Thyroid gland (tissue), 4 donors: ENCODE data around the gene GLRA3. TPM values are rescaled to one million over a fixed set of nuclear protein-coding genes. Genes with fewer than 3 reads are reported as not detected.

Experiments
- DNase-seq, 2 donors: peaks; one replicate each; pipeline ENCODE4 v3.0.0-alpha.2; 2019
- H3K27ac ChIP-seq, 3 donors: fragments of 200-600 bp; sonication (generic); 1 replicate in 2 of 3; 2 replicates in 1 of 3; pipeline ENCODE4 v1.5.1; 2016 to 2019; ENCODE audit warnings: mild to moderate bottlenecking in 1 of 3, moderate library complexity in 1 of 3
- H3K27me3 ChIP-seq: fragments of 200-600 bp; sonication (generic); one replicate; pipeline ENCODE4 v1.5.1; 2019
- H3K36me3 ChIP-seq, 2 donors: fragments of 200-600 bp; sonication (generic); one replicate each; pipeline ENCODE4 v1.5.1; 2016 to 2019
- H3K4me1 ChIP-seq, 2 donors: fragments of 200-600 bp; sonication (generic); one replicate each; pipeline ENCODE4 v1.5.1; 2017 to 2019
- H3K4me3 ChIP-seq, 3 donors: fragments of 200-600 bp; sonication (generic); replicated peaks in 1 of 3; 1 replicate in 2 of 3; 2 replicates in 1 of 3; pipeline ENCODE4 v1.5.1; 2016; ENCODE audit warnings: mild to moderate bottlenecking in 1 of 3
- H3K9me3 ChIP-seq: fragments of 200-600 bp; sonication (generic); one replicate; pipeline ENCODE4 v1.5.1; 2017
- POLR2A ChIP-seq, 2 donors: fragments of 450-650 bp; IDR thresholded peaks; one replicate each; pipeline ENCODE4 v1.6.1; 2017; ENCODE audit warnings: antibody characterized with exemption in 2 of 2, mild to moderate bottlenecking in 2 of 2, moderate library complexity in 1 of 2
- WGBS, 2 donors: methylation state at CpG; one replicate each; pipeline ENCODE4 v1.1.5; 2017; 5-methylcytosine and 5-hydroxymethylcytosine counted together
- intact Hi-C: fragments of 100-400 bp; cut with DNase I; formaldehyde crosslinking; loops from one replicate; pipeline ENCODE4 v1.15.1; 2023
- total RNA-seq, 4 donors: library from RNA; depleted of rRNA; stranded (reverse); fragments of >200 nt; gene quantifications; one replicate each; pipeline ENCODE4 v1.2.3, GENCODE V29; 2016
- TF ChIP-seq, protein P1 (sequence below), 6 experiments: fragments of 200-600 bp in 3 of 6; fragments of 450-650 bp in 3 of 6; sonication (generic) in 3 of 6; IDR thresholded peaks; one replicate each; pipeline ENCODE4 v1.5.1; 2016 to 2019; ENCODE audit warnings: antibody characterized with exemption in 6 of 6, mild to moderate bottlenecking in 2 of 6, inconsistent platforms in 1 of 6, moderate library complexity in 1 of 6

The GLRA3 gene
- total RNA-seq, 4 donors from 2014 or later = not detected

DNA sequence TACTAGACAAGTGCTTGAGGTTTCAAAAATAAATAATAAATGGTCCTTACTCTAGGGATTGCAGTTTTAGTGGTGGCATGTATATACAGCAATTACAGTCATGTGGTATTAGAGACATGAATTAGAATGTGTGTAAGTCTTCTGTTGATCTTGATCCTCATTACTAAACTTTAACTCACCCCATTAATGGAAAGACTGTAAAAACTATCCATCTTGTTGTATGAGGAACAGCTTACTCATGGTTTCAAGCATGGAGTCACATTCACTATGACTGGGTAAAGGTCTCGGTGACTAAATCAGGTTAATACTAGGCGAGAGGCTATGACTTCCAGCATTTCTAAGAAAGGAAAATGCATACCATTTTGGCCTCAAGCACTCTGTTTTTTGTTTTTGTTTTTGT is 199.8 kb downstream of the GLRA3 start:
- H3K27ac ChIP-seq = no peak overlapping the region
- no peaks in the 10 kb centered on the region for H3K36me3 ChIP-seq
- no peaks in the 10 kb centered on the region for H3K4me1 ChIP-seq
- H3K9me3 ChIP-seq = no peaks in the 10 kb centered on the region
- intact Hi-C loops = loop anchor here (5.0 kb wide), 1 partner anchor 262 kb away; no protein-coding TSS in a partner anchor
- H3K27me3 ChIP-seq = no peaks in the 10 kb centered on the region
- TF ChIP-seq, protein P1, sequence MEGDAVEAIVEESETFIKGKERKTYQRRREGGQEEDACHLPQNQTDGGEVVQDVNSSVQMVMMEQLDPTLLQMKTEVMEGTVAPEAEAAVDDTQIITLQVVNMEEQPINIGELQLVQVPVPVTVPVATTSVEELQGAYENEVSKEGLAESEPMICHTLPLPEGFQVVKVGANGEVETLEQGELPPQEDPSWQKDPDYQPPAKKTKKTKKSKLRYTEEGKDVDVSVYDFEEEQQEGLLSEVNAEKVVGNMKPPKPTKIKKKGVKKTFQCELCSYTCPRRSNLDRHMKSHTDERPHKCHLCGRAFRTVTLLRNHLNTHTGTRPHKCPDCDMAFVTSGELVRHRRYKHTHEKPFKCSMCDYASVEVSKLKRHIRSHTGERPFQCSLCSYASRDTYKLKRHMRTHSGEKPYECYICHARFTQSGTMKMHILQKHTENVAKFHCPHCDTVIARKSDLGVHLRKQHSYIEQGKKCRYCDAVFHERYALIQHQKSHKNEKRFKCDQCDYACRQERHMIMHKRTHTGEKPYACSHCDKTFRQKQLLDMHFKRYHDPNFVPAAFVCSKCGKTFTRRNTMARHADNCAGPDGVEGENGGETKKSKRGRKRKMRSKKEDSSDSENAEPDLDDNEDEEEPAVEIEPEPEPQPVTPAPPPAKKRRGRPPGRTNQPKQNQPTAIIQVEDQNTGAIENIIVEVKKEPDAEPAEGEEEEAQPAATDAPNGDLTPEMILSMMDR (IDR thresholded peaks at IDR 0.05) = no peak
- WGBS, 2 donors = 92 to 96% methylated on average over 2 of the region's 2 CpGs
- no peak overlapping the region for H3K4me3 ChIP-seq
- DNase-seq = no peak

DNA sequence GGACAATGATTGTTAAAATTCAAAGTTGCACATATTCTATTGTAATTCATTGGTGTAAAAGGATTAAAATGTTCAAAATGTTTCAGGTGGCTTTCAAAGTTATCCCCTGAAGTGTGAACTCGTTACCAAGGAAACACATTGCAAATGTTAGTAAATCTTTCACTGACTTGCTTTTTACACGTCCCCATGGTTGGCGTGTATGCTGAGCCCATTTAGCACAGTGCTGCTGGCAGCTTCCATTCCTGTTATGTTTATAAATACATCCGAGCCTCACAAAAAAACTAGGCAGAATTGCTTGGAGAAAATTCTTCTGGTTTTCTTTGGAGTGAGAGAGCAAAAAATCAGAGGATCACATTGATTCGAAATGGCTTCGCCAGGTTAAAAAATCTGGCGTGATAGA is 200.9 kb downstream of the GLRA3 start:
- TF ChIP-seq, protein P1 (IDR thresholded peaks at IDR 0.05) = no peak
- no peak for TF ChIP-seq POLR2A (IDR thresholded peaks at IDR 0.05)
- Histone ChIP-seq H3K36me3 (no peaks in the 10 kb centered on the region), H3K4me3 (no peak overlapping the region), H3K27me3 (no peaks in the 10 kb centered on the region), H3K4me1 (no peaks in the 10 kb centered on the region), H3K9me3 (no peaks in the 10 kb centered on the region), H3K27ac (no peak overlapping the region)
- no peak for DNase-seq
- WGBS, 2 donors = 82 to 92% methylated on average over 7 of the region's 7 CpGs
- intact Hi-C loops = loop anchor here (5.0 kb wide), 1 partner anchor 261 kb away; no protein-coding TSS in a partner anchor

- no peaks in the 10 kb centered on the region for H3K27me3 ChIP-seq
- no peaks in the 10 kb centered on the region for H3K9me3 ChIP-seq
- no peak for TF ChIP-seq POLR2A (IDR thresholded peaks at IDR 0.05)
- TF ChIP-seq, protein P1 (IDR thresholded peaks at IDR 0.05) = no peak
- 95 to 96% methylated on average over 2 of the region's 2 CpGs for WGBS, 2 donors
- no peak overlapping the region for H3K27ac ChIP-seq
- DNase-seq = no peak
- H3K36me3 ChIP-seq = no peaks in the 10 kb centered on the region
- intact Hi-C loops = loop anchor here (5.0 kb wide), 1 partner anchor 260 kb away; no protein-coding TSS in a partner anchor
- no peaks in the 10 kb centered on the region for H3K4me1 ChIP-seq
- H3K4me3 ChIP-seq = no peak overlapping the region
Observed at GRCh38 chr4:174627473-174627872, 201.6 kb downstream of the GLRA3 start.

DNA sequence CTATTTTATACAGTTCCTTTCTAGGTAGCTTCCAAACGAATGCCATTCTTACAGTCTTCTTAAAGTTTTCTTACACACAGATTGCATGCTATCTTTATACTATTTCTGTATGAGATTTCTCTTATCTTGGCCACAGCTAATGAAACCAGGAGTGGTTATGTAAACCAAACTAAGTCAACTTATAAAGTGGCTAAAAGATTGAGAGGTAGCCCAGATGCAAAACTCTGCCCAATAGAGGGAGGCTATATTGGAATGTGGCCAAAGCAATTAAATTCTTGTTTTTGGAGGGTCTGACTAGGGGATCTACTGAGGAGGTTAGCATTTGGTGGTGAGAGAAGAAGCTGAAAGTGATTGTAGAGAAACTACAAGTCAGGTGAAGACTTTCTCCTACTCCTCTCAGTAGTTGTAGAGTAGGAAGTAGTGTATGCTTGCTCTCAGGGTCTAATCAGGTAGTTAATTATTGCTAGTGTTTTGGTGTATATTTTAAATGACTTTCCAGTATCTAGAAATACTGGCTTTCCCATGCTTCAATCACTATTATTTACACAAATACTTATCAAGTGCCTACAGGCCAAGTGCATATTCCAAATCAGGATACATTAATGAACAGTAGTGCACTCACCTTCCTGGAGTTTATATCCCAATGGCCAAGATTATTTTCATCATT is 202.6 kb downstream of the GLRA3 start:
- TF ChIP-seq, protein P1 (IDR thresholded peaks at IDR 0.05) = no peak
- no peak for TF ChIP-seq POLR2A (IDR thresholded peaks at IDR 0.05)
- no peak overlapping the region for H3K27ac ChIP-seq
- no peaks in the 10 kb centered on the region for H3K27me3 ChIP-seq
- H3K36me3 ChIP-seq = no peaks in the 10 kb centered on the region
- no peak for DNase-seq
- H3K4me3 ChIP-seq = no peak overlapping the region
- no peaks in the 10 kb centered on the region for H3K9me3 ChIP-seq
- intact Hi-C loops = loop anchor here (5.0 kb wide), 1 partner anchor 259 kb away; no protein-coding TSS in a partner anchor
- 35 to 45% methylated on average over 1 of the region's 1 CpG for WGBS, 2 donors
- no peaks in the 10 kb centered on the region for H3K4me1 ChIP-seq

DNA sequence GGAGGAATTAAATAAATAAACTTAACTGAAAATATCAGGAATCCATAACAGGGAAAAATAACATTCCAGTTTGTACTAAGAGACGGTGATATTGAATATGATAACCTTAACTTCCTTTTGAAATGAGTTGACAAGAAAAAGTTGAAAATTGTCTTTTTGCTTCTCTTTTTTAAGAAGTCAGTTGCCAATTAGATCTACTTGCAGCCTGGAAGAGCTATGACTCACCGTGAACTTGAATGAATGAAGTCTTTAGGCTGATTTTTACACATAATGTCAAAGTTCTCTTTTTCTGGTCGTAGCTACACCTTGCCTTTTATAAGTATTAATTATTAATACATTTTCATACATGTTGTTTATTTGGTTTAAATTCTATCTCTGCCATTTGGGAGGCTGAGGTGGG is 212.4 kb downstream of the GLRA3 start:
- H3K27me3 ChIP-seq = no peaks in the 10 kb centered on the region
- no peaks in the 10 kb centered on the region for H3K36me3 ChIP-seq
- no peak overlapping the region for H3K27ac ChIP-seq
- H3K4me1 ChIP-seq = no peaks in the 10 kb centered on the region
- no peak for DNase-seq
- WGBS, 2 donors = 80 to 82% methylated on average over 3 of the region's 3 CpGs
- no peak for TF ChIP-seq POLR2A (IDR thresholded peaks at IDR 0.05)
- TF ChIP-seq, protein P1 (IDR thresholded peaks at IDR 0.05) = no peak
- no peak overlapping the region for H3K4me3 ChIP-seq
- H3K9me3 ChIP-seq = no peaks in the 10 kb centered on the region
- intact Hi-C loops = no loop called here
